GM23338 (cell line): ENCODE measurements around the gene STMN3. TPM values are rescaled to one million over a fixed set of nuclear protein-coding genes. Genes with fewer than 3 reads are reported as not detected.

ENCODE experiments used
- ATAC-seq: fragments of 200-7000 bp; cut with Tn5 transposase; 3 replicates; pipeline ENCODE4 v1.9.1; 2020
- DNase-seq: peaks from one replicate; pipeline ENCODE4 v3.0.0-alpha.2; 2015; ENCODE audit warnings: low spot score
- H2AFZ ChIP-seq: fragments of 200-600 bp; sonication (generic); 2 replicates; pipeline ENCODE4 v1.8.0; 2016; ENCODE audit warnings: antibody characterized with exemption, mild to moderate bottlenecking, moderate library complexity
- H3F3A ChIP-seq: fragments of 200-600 bp; sonication (generic); replicated peaks from 2 replicates; pipeline ENCODE4 v1.8.0; 2017; ENCODE audit warnings: antibody characterized with exemption, mixed run types, low read depth
- H3K27ac ChIP-seq: fragments of 200-600 bp; sonication (generic); 2 replicates; pipeline ENCODE4 v1.6.1; 2016; ENCODE audit warnings: low read depth
- H3K27me3 ChIP-seq: fragments of 200-600 bp; sonication (generic); 2 replicates; pipeline ENCODE4 v1.8.0; 2016; ENCODE audit warnings: mild to moderate bottlenecking, mixed run types, moderate library complexity; ENCODE audit not compliant: insufficient read depth
- H3K36me3 ChIP-seq: fragments of 200-600 bp; sonication (generic); 2 replicates; pipeline ENCODE4 v1.8.0; 2016; ENCODE audit warnings: mild to moderate bottlenecking; ENCODE audit not compliant: insufficient read depth
- H3K4me1 ChIP-seq: fragments of 200-600 bp; sonication (generic); 2 replicates; pipeline ENCODE4 v1.8.0; 2016; ENCODE audit warnings: mild to moderate bottlenecking, moderate library complexity; ENCODE audit not compliant: insufficient read depth
- H3K4me2 ChIP-seq: fragments of 200-600 bp; sonication (generic); 2 replicates; pipeline ENCODE4 v1.7.1; 2017; ENCODE audit warnings: mixed run types
- H3K4me3 ChIP-seq: fragments of 200-600 bp; sonication (generic); 2 replicates; pipeline ENCODE4 v1.6.1; 2016; ENCODE audit warnings: mixed run types
- H3K79me2 ChIP-seq: fragments of 200-600 bp; sonication (generic); replicated peaks from 2 replicates; pipeline ENCODE4 v1.8.0; 2017; ENCODE audit warnings: mild to moderate bottlenecking; ENCODE audit not compliant: insufficient read depth
- H3K9me2 ChIP-seq: fragments of 200-600 bp; sonication (generic); 2 replicates; pipeline ENCODE4 v1.8.0; 2017; ENCODE audit not compliant: insufficient read depth
- H4K20me1 ChIP-seq: fragments of 200-600 bp; sonication (generic); replicated peaks from 2 replicates; pipeline ENCODE4 v1.8.0; 2017; ENCODE audit warnings: mild to moderate bottlenecking; ENCODE audit not compliant: insufficient read depth
- H3K27ac Mint-ChIP-seq: 2 replicates; pipeline ENCODE4 v1.8.0; 2020; ENCODE audit warnings: inconsistent platforms, mild to moderate bottlenecking, moderate library complexity, mixed read lengths
- H3K27me3 Mint-ChIP-seq: 3 replicates; pipeline ENCODE4 v1.8.0; 2022; ENCODE audit warnings: low read depth, mild to moderate bottlenecking, moderate library complexity, mixed read lengths, inconsistent platforms; ENCODE audit not compliant: insufficient read depth, poor library complexity
- H3K36me3 Mint-ChIP-seq: 3 replicates; pipeline ENCODE4 v1.8.0; 2021; ENCODE audit warnings: low read depth, mild to moderate bottlenecking, inconsistent platforms, moderate library complexity, mixed read lengths
- H3K4me1 Mint-ChIP-seq: 3 replicates; pipeline ENCODE4 v1.8.0; 2020; ENCODE audit warnings: mild to moderate bottlenecking, inconsistent platforms, mixed read lengths
- H3K4me3 Mint-ChIP-seq: 3 replicates; pipeline ENCODE4 v1.8.0; 2021; ENCODE audit warnings: moderate library complexity, mild to moderate bottlenecking, inconsistent platforms, mixed read lengths
- H3K9me3 Mint-ChIP-seq: 3 replicates; pipeline ENCODE4 v1.8.0; 2020; ENCODE audit warnings: moderate library complexity, mild to moderate bottlenecking, inconsistent platforms, mixed read lengths
- CTCF ChIP-seq, 2 experiments: fragments of 200-600 bp in 1 of 2; sonication (generic) in 1 of 2; conservative IDR thresholded peaks; 2 replicates each; pipeline versions ENCODE4 v1.5.1 to v1.6.1; 2016 to 2017; ENCODE audit warnings: antibody characterized with exemption in 2 of 2, low read depth in 2 of 2, mild to moderate bottlenecking in 2 of 2, moderate library complexity in 1 of 2
- JUNB ChIP-seq: IDR thresholded peaks from one replicate; pipeline ENCODE4 v1.6.1; 2016; ENCODE audit warnings: antibody characterized with exemption; ENCODE audit not compliant: unreplicated experiment
- NANOG ChIP-seq: IDR thresholded peaks from 2 replicates; pipeline ENCODE4 v1.6.1; 2016; ENCODE audit warnings: antibody characterized with exemption, borderline replicate concordance
- REST ChIP-seq: IDR thresholded peaks from one replicate; pipeline ENCODE4 v1.6.1; 2018; ENCODE audit warnings: antibody characterized with exemption; ENCODE audit not compliant: unreplicated experiment
- ZNF462 ChIP-seq: fragments of 250-450 bp; sonication (Bioruptor Pico); IDR thresholded peaks from 2 replicates; pipeline ENCODE4 v1.5.0; 2020; ENCODE audit warnings: mild to moderate bottlenecking, moderate library complexity
- polyA plus RNA-seq: library from polyadenylated mRNA; unstranded; fragments of >200 nt; fragmentation: Nextera tagmentation; extraction: Ambion mirVana; gene quantifications from 2 replicates; pipeline ENCODE4 v1.2.1, GENCODE V29; 2016
- total RNA-seq: library from RNA; depleted of rRNA; stranded (reverse); fragments of >200 nt; shearing (Covaris generic); gene quantifications from 2 replicates; pipeline ENCODE4 v1.2.3, GENCODE V29; 2014

Gene STMN3
- total and polyA plus RNA-seq, 2 experiments from 2014 or later = 28.6 to 61.3 TPM

GRCh38 chr20:63624486-63624885, 28.7 kb downstream of the STMN3 start:
- H3K36me3 ChIP-seq = no peaks in the 10 kb centered on the region
- no peaks in the 10 kb centered on the region for H4K20me1 ChIP-seq
- no peaks in the 10 kb centered on the region for H3K27me3 ChIP-seq
- TF ChIP-seq CTCF (conservative IDR thresholded peaks at IDR 0.05; ENCODE audit: low read depth in 2 of 2) (0 out of 4 replicates have a peak, but pooled peaks of 1 of the 2 experiments have one; percentile 6), JUNB (no peak), ZNF462 (CRISPR knock-in tag) (no peak)
- H3K27ac Mint-ChIP-seq = 0 out of 2 replicates have a peak overlapping the region, but pooled peaks have one; percentile 47
- no peak overlapping the region for H3K4me2 ChIP-seq
- peaks cover 60% of the 10 kb centered on the region for H3K79me2 ChIP-seq
- peaks cover 10% of the 10 kb centered on the region for H3K27me3 Mint-ChIP-seq
- H3K4me1 Mint-ChIP-seq = peaks cover 23% of the 10 kb centered on the region
- peaks cover 3% of the 10 kb centered on the region; the same call in 1 of the 2 replicates for H3K4me1 ChIP-seq
- no peaks in the 10 kb centered on the region for H3K9me3 Mint-ChIP-seq
- H3K36me3 Mint-ChIP-seq = peaks cover 3% of the 10 kb centered on the region; the same call in 1 of the 3 replicates
- peaks cover 10% of the 10 kb centered on the region; the same call in 1 of the 2 replicates for H3F3A ChIP-seq
- no peaks in the 10 kb centered on the region for H3K9me2 ChIP-seq
- H3K27ac ChIP-seq = peak overlapping the region; percentile 50; the same call in 1 of the 2 replicates
- DNase-seq = peak; percentile 53
- no peak overlapping the region for H3K4me3 ChIP-seq
- ATAC-seq = peak; percentile 8; the same call in 2 of the 3 replicates
- H3K4me3 Mint-ChIP-seq = no peak overlapping the region
- H2AFZ ChIP-seq = no peak overlapping the region

- H3K9me2 ChIP-seq = no peaks in the 10 kb centered on the region
- H3F3A ChIP-seq = no peaks in the 10 kb centered on the region
- H3K27ac ChIP-seq = no peak overlapping the region
- no peaks in the 10 kb centered on the region; the same call in 1 of the 2 replicates for H3K4me1 ChIP-seq
- no peak overlapping the region for H3K4me2 ChIP-seq
- peaks cover 15% of the 10 kb centered on the region for H3K4me1 Mint-ChIP-seq
- no peak overlapping the region for H2AFZ ChIP-seq
- no peak overlapping the region for H3K4me3 ChIP-seq
- no peaks in the 10 kb centered on the region for H3K27me3 ChIP-seq
- ATAC-seq = no peak
- no peak overlapping the region for H3K27ac Mint-ChIP-seq
- H3K36me3 Mint-ChIP-seq = peaks cover 20% of the 10 kb centered on the region
- DNase-seq = no peak
- no peaks in the 10 kb centered on the region for H3K9me3 Mint-ChIP-seq
- peaks cover 12% of the 10 kb centered on the region for H3K27me3 Mint-ChIP-seq
- no peak overlapping the region; the same call in 2 of the 3 replicates for H3K4me3 Mint-ChIP-seq
- H4K20me1 ChIP-seq = no peaks in the 10 kb centered on the region
- no peaks in the 10 kb centered on the region for H3K36me3 ChIP-seq
- peaks cover 66% of the 10 kb centered on the region for H3K79me2 ChIP-seq
- TF ChIP-seq REST (no peak), NANOG (no peak)
Measured at GRCh38 chr20:63622732-63623131, 30.5 kb downstream of the STMN3 start.
